Measurements from ENCODE around the gene PER2. TPM values are rescaled to one million over a fixed set of nuclear protein-coding genes. Genes with fewer than 3 reads are reported as not detected.

PER2 gene
- total and polyA plus RNA-seq, 2 donors (not counting 1 experiment from before 2014, with no cell fraction given): 3.2 to 12.6 TPM

DNA sequence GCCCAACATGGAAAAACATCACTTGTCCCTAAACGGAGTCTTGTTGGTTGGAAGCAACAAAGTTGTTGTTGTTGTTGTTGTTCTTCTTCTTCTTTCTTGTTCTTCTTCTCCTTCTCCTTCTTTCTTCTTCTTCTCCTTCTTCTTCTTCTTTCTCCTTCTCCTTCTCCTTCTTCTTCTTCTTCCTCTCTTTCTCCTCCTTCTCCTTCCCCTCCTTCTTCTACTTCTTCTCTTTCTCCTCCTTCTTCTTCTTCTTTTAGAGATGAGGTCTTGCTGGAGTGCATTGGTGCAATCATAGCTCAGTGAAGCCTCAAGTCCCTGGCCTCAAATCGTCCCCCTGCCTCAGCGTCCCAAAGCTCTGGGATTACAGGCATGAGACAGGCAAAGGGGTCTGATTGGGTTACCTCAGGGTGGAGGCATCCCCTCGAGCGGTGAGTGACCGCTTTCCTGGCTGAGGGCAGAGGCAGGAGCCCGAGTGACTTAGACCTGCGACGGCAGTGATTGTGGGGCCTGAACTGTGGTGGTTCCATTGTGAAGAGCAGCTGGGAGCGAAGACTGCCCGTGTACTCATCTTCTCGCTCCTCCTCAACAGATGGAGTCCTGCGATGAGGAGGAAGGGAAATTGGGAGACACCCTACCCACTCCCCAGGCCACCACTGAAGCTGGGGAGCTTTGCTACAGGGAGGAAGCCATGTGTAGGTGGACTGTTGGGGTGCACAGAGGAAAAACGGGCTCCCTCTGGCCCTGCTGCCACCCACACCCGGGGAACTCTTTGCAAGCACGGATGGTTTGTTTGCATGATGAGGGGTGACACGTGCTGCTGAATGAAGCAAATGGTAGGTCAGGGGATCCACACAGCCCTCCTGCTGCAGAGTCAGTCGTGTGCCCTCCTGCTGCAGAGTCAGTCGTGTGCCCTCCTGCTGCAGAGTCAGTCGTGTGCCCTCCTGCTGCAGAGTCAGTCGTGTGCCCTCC is 7.0 kb upstream of the PER2 start:
- Mint-ChIP-seq H3K27ac (no peak overlapping the region), H3K9me3 (ENCODE audit: insufficient read depth) (no peaks in the 10 kb centered on the region), H3K4me3 (no peak overlapping the region), H3K27me3 (peaks cover 9% of the 10 kb centered on the region), H3K4me1 (peaks cover 1% of the 10 kb centered on the region)
- ATAC-seq (ENCODE audit: low read depth) (no peak), DNase-seq (no peak)
- no peak overlapping the region for H3K4me3 ChIP-seq (ENCODE audit: control extremely low read depth in 1 of 5, extremely low read depth in 1 of 5, insufficient read depth in 1 of 5, low read depth in 2 of 5, low read length in 4 of 5)
- no peaks in the 10 kb centered on the region for H4K20me1 ChIP-seq (ENCODE audit: control insufficient read depth, insufficient read depth, low read length, poor library complexity, severe bottlenecking)
- TF ChIP-seq, protein P1, sequence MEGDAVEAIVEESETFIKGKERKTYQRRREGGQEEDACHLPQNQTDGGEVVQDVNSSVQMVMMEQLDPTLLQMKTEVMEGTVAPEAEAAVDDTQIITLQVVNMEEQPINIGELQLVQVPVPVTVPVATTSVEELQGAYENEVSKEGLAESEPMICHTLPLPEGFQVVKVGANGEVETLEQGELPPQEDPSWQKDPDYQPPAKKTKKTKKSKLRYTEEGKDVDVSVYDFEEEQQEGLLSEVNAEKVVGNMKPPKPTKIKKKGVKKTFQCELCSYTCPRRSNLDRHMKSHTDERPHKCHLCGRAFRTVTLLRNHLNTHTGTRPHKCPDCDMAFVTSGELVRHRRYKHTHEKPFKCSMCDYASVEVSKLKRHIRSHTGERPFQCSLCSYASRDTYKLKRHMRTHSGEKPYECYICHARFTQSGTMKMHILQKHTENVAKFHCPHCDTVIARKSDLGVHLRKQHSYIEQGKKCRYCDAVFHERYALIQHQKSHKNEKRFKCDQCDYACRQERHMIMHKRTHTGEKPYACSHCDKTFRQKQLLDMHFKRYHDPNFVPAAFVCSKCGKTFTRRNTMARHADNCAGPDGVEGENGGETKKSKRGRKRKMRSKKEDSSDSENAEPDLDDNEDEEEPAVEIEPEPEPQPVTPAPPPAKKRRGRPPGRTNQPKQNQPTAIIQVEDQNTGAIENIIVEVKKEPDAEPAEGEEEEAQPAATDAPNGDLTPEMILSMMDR (IDR thresholded peaks at IDR 0.05): no peak
- TF ChIP-seq EZH2 (IDR thresholded peaks at IDR 0.05; ENCODE audit: borderline replicate concordance, insufficient read depth, low read depth, low read length, poor library complexity, severe bottlenecking): no peak
- H3K9me3 ChIP-seq (ENCODE audit: control extremely low read depth in 1 of 3, control insufficient read depth in 2 of 3, insufficient read depth in 1 of 3, low read length in 2 of 3): no peaks in the 10 kb centered on the region
- no peak overlapping the region for H2AFZ ChIP-seq (ENCODE audit: insufficient read depth, low read depth, low read length, poor library complexity, severe bottlenecking)
- ChIA-PET CTCF (no interaction called here), POLR2A (no interaction called here)
- intact Hi-C loops (cut with micrococcal nuclease): no loop called here
- no peaks in the 10 kb centered on the region for H3K36me3 ChIP-seq (replicated peaks in 1 of 2; ENCODE audit: control extremely low read depth in 1 of 2, control insufficient read depth in 1 of 2, extremely low read depth in 1 of 2, insufficient read depth in 2 of 2, low read length in 1 of 2)
- H3K27me3 ChIP-seq (replicated peaks in 1 of 4; ENCODE audit: control extremely low read depth in 1 of 4, control insufficient read depth in 3 of 4, insufficient read depth in 4 of 4, low read length in 3 of 4): peaks cover 0 to 14% (median 0%) of the 10 kb centered on the region in 4 experiments
- H3K4me2 ChIP-seq (replicated peaks; ENCODE audit: low read depth, low read length, poor library complexity, severe bottlenecking): no peak overlapping the region
- no peaks in the 10 kb centered on the region for H3K79me2 ChIP-seq (ENCODE audit: control insufficient read depth, insufficient read depth, low read length)
- H3K27ac ChIP-seq (ENCODE audit: low read length in 2 of 2): no peak overlapping the region
- no peaks in the 10 kb centered on the region for H3K4me1 ChIP-seq (ENCODE audit: control insufficient read depth in 2 of 2, insufficient read depth in 2 of 2, low read length in 2 of 2)
- H3K9ac ChIP-seq (ENCODE audit: low read length): no peak overlapping the region
- WGBS (ENCODE audit: insufficient coverage): 72% methylated on average over 12 of the region's 21 CpGs

All from B cell (primary cell).